ENCODE data around the gene RAP1A.
"Not testable (repeated sequence)": the region's sequence is repeated elsewhere in the genome, so short reads cannot be mapped to it uniquely, and the experiment has no call there.

RAP1A gene

DNA sequence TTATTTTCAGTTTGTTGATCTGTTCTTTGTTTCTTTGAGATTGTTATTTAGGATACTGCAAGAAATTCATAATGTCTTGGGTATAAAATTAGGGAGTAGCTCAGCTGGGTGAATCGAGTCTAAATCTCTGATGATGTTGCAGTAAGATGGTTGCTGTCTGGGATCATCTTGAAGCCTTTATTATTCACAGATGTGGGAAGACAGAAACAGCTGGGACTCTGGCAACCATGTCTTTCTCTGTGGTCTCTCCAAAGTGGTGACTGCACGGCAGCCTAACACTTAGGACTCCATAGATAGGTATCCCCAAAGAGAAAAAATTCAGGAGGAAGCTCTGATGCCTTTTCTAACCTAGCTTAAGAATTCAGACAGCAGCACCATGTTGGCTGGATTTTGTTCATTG is 52.7 kb downstream of the RAP1A start:
- no peak for DNase-seq

- DNase-seq: no peak
Observed at GRCh38 chr1:111677604-111678003, 58.0 kb downstream of the RAP1A start.

GRCh38 chr1:111679541-111679940 is 60.0 kb downstream of the RAP1A start:
- no peak for DNase-seq

DNA sequence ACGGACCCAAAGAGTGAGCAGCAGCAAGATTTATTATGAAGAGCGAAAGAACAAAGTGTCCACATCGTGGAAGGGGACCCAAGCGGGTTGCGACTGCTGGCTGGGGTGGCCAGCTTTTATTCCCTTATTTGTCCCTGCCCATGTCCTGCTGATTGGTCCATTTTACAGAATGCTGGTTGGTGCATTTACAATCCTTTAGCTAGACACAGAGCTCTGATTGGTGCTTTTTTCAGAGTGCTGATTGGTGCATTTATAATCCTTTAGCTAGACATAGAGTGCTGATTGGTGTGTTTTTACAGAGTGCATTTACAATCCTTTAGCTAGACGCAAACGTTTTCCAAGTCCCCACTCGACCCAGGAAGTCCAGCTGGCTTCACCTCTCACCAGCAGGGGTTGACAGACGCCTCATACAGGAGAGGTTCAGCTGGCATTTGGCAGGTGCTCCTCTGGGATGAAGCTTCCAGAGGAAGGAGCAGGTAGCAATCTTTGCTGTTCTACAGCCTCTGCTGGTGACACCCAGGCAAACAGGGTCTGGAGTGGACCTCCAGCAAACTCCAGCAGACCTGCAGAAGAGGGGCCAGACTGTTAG is 60.7 kb downstream of the RAP1A start:
- not testable (repeated sequence) for DNase-seq

DNA sequence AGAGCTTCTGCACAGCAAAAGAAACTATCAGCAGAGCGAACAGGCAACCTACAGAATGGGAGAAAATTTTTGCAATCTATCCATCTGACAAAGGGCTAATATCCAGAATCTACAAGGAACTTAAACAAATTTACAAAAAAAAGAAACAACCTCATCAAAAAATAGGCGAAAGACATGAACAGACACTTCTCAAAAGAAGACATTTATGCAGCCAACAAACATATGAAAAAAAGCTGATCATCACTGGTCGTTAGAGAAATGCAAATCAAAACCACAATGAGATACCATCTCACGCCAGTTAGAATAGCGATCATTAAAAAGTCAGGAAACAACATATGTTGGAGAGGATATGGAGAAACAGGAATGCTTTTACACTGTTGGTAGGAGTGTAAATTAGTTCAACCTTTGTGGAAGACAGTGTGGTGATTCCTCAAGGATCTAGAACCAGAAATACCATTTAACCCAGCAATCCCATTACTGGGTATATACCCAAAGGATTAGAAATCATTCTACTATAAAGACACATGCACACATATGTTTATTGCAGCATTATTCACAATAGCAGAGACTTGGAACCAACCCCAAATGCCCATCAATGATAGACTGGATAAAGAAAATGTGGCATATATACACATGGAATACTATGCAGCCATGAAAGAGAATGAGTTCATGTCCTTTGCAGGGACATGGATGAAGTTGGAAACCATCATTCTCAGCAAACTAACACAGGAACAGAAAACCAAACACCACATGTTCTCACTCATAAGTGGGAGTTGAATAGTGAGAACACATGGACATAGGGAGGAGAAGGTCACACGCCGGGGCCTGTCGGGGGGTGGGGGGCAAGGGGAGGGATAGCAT is 65.9 kb downstream of the RAP1A start:
- not testable (repeated sequence) for DNase-seq

- DNase-seq: no peak
Observed at GRCh38 chr1:111690306-111690617, 70.7 kb downstream of the RAP1A start.

DNA sequence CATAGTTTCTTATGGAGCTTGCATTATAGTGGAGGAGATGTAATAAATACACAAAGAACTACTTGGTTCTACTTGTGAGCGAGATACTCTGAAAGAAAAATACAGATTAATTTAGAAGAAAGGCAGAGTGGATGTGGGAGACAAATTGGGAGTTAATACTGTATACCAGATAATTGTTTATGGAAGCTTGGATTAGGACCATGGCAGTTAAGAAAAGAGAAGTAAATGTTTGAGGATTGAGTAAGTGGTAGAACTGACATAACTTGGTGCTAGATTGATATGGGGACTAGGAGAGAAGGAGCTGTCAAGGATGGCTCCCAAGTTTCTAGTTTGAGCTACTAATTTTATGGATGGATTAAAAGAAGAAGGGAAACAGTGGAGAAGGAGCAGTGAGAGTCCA is 72.3 kb downstream of the RAP1A start:
- DNase-seq: no peak

GRCh38 chr1:111695801-111696200 is 76.2 kb downstream of the RAP1A start:
- DNase-seq: no peak

GRCh38 chr1:111696330-111696729 is 76.7 kb downstream of the RAP1A start:
- no peak for DNase-seq

- no peak for DNase-seq
Observed at GRCh38 chr1:111699268-111699667, 79.7 kb downstream of the RAP1A start.

DNA sequence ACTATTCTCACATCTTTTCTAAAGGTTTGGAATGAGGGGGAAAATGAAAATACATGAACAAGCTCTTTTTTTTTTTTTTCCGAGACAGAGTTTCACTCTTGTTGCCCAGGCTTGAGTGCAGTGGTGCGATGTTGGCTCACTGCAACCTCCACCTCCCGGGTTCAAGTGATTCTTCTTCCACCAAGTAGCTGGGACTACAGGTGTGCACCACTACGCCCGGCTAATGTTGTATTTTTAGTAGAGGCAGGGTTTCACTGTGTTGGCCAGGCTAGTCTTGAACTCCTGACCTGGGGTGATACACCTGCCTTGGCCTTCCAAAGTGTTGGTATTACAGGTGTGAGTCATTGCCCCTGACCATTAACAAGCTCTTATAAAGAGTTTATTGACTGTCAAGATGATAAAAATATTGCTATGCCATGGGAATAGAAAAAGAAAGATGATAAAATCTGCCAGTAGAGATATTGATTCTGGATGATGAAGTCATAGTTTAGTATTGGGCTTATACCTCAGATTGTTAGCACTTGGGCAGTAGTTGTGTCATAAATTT is 83.0 kb downstream of the RAP1A start:
- no peak for DNase-seq

DNA sequence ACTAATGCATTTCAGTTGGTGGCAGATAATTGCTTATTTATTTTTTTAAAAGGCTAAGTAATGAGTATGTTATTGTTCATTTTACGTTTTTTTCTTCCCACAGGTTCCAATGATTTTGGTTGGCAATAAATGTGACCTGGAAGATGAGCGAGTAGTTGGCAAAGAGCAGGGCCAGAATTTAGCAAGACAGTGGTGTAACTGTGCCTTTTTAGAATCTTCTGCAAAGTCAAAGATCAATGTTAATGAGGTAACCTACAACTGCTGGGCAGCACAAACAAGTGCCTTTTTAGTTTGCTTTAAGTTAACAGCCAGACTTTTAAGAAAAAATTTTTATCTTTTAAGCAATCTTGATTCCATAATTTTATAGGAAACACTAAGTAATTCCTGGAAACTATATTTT is 84.7 kb downstream of the RAP1A start:
- DNase-seq: no peak

GRCh38 chr1:111704776-111705175 is 85.2 kb downstream of the RAP1A start:
- no peak for DNase-seq

DNA sequence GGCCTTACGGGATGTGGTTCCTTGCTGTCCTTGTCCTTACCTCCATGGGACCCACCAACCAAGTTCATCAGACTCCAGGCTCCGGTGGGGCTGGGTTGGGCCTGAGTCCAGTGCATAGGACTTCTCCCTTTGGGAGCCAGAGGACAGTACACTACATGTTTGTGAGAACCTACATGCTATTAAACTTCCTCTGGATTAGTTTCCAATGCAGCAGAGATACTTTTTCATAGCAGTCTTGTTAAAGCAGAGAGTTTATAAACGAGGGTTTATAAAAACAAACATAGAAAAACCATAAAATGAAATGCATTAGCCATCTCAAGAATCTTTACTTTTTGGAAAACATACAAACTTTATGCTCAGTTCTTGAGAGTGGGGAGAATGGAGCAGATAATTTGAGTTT is 86.3 kb downstream of the RAP1A start:
- no peak for DNase-seq

- DNase-seq: no peak
Observed at GRCh38 chr1:111706921-111707320, 87.3 kb downstream of the RAP1A start.

- DNase-seq: no peak
Observed at GRCh38 chr1:111707906-111708305, 88.3 kb downstream of the RAP1A start.

DNA sequence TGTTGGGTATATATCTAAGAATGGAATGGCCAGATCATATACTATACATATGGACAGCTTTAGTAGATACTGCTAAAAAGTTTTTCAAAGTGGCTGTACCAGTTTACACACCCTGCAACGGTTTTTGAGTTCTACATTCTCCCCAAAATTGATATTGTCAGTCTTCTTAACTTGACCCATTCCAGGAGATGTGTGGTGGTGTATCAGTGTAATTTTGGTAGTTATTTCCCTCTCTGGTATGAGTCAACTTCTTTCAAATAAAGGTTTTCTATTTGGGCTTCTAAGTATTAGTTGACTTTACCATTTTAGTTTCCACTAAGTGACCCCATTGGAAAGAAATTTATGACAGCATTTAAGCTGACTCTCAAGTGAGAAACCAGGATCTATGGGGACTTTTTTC is 90.4 kb downstream of the RAP1A start:
- DNase-seq: no peak

GRCh38 chr1:111716333-111716732 is 96.7 kb downstream of the RAP1A start:
- no peak for DNase-seq

- DNase-seq: no peak
Observed at GRCh38 chr1:111717450-111717849, 97.9 kb downstream of the RAP1A start.

DNA sequence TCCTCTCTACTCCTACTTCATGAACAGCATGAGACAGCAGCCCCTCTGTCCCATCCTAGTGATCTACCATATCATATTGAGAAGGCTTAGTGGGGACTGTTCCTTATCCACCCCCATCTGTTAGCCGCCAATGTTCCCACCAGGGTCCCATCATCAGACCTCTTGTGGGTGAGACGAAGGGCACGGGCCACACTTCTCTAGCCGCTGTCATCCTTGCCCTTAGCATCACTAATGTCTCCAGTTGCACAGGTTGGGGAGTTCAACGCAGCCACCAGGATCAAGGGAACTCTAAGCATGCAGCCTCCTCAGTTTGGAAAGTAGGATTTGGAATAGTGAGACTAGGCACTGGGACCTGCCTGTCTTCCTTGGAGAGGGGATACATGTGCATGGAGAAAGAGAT is 99.5 kb downstream of the RAP1A start:
- no peak for DNase-seq

GRCh38 chr1:111719674-111720132 is 100.1 kb downstream of the RAP1A start:
- DNase-seq: no peak

- no peak for DNase-seq
Observed at GRCh38 chr1:111720274-111720976, 100.8 kb downstream of the RAP1A start.

DNA sequence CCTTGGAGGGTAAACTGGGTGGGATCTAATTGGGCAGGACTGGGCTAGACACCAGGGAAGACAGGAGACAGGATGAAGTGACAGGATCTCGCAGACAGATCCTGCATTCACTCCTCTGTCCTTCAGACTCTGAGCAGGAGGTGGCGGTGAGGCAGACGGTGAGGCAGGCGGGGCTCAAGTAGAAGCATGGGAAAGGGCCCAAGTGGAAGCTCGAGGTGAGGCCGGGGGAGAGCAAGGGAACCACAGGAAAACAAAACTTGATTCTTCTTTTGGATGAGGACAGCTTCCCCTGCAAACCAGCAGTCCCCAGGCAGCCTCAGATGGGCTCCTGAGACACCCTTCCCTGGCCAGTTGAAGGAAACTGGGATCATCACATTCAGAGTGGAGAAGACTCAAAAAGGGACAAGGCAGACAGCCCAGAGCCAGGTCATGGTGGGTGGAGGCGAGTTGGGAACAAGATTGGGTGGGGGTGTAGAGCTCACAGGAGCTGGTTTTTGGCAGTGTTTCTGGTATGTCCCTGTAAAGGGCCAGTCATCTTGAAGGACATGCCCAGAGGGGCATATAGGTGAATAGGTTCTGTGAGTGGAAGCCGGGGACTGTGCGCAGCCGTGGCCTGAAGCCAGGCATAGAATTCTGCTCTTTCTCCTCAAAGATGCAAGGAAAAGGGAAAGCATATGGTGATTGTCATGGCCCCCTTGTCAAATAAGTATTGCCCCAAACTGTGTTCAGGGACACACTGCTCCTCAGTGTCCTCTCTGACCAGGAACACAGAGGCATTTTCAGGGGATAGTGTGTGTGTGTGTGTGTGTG is 101.6 kb downstream of the RAP1A start:
- no peak for DNase-seq
